Left ventricle myocardium superior (tissue), 1 donor: ENCODE results near the gene ITFG2. TPM values are rescaled to one million over a fixed set of nuclear protein-coding genes. Genes with fewer than 3 reads are reported as not detected.
A peak's percentile ranks its signal among the peaks of the same experiment; 100 is the strongest.

Experiments used
- ATAC-seq: fragments of 200-7000 bp; cut with Tn5 transposase; one replicate; pipeline ENCODE4 v1.9.1; 2020; ENCODE audit warnings: mild to moderate bottlenecking, moderate library complexity
- DNase-seq: peaks from one replicate; pipeline ENCODE4 v3.0.0-alpha.2; 2020
- intact Hi-C: fragments of 100-400 bp; cut with micrococcal nuclease; formaldehyde crosslinking; loops from one replicate; pipeline ENCODE4 v1.11.0; 2022
- total RNA-seq: library from RNA; stranded (reverse); fragmentation: NEBNext Ultra II Directional; extraction: Animal tissue kit (Norgen Biotek cat#: 25700); gene quantifications from one replicate; pipeline ENCODE4 v1.2.1, GENCODE V29; 2021
- donor health status: DM: no; HTN: yes; CAD: no; lungs with severe emphysema.

Gene ITFG2
- total RNA-seq, 1 donor from 2014 or later: 14.7 TPM

- no peak for ATAC-seq
- intact Hi-C loops: no loop called here
- no peak for DNase-seq
Observed at GRCh38 chr12:2824541-2824940, 12.1 kb downstream of the ITFG2 start.

GRCh38 chr12:2825132-2825531, 12.7 kb downstream of the ITFG2 start:
- ATAC-seq (no peak), DNase-seq (no peak)
- intact Hi-C loops: no loop called here

GRCh38 chr12:2826036-2826435, 13.6 kb downstream of the ITFG2 start:
- DNase-seq (no peak), ATAC-seq (no peak)
- intact Hi-C loops: no loop called here

- no peak for ATAC-seq
Observed at GRCh38 chr12:2826721-2827515, 14.4 kb downstream of the ITFG2 start.

GRCh38 chr12:2829275-2829674, 16.8 kb downstream of the ITFG2 start:
- intact Hi-C loops: no loop called here
- DNase-seq (no peak), ATAC-seq (no peak)

More at GRCh38 chr12:2826721-2827515, 14.4 kb downstream of the ITFG2 start:
- intact Hi-C loops: no loop called here
- DNase-seq: no peak

GRCh38 chr12:2832550-2833127, 20.2 kb downstream of the ITFG2 start:
- intact Hi-C loops: no loop called here
- DNase-seq: no peak
- ATAC-seq: peak; percentile 17

- ATAC-seq: no peak
- DNase-seq: no peak
- intact Hi-C loops: no loop called here
Observed at GRCh38 chr12:2833327-2833726, 20.9 kb downstream of the ITFG2 start.

GRCh38 chr12:2833810-2834209, 21.3 kb downstream of the ITFG2 start:
- ATAC-seq: peak; percentile 48
- intact Hi-C loops: no loop called here

GRCh38 chr12:2834581-2835491, 22.4 kb downstream of the ITFG2 start, which contains the start of gene NRIP2:
NRIP2 (minus strand) TSS chr12:2835035; CDS start chr12:2834983, 52 bp downstream.
- intact Hi-C loops: no loop called here

More at GRCh38 chr12:2833810-2834209, 21.3 kb downstream of the ITFG2 start:
- peak; percentile 27 for DNase-seq

GRCh38 chr12:2835691-2836403, 23.4 kb downstream of the ITFG2 start:
- intact Hi-C loops: no loop called here
- no peak for DNase-seq
- ATAC-seq: no peak

More at GRCh38 chr12:2834581-2835491, 22.4 kb downstream of the ITFG2 start, which contains the start of gene NRIP2:
- peak; percentile 49 for DNase-seq
- peak; percentile 69 for ATAC-seq

- DNase-seq (no peak), ATAC-seq (no peak)
- intact Hi-C loops: no loop called here
Observed at GRCh38 chr12:2836574-2836973, 24.1 kb downstream of the ITFG2 start.

GRCh38 chr12:2841056-2841650, 28.7 kb downstream of the ITFG2 start:
- intact Hi-C loops: no loop called here
- DNase-seq: no peak
- no peak for ATAC-seq

- intact Hi-C loops: no loop called here
- ATAC-seq (peak; percentile 19), DNase-seq (no peak)
Observed at GRCh38 chr12:2842948-2843347, 30.5 kb downstream of the ITFG2 start.

GRCh38 chr12:2844786-2845185, 32.3 kb downstream of the ITFG2 start:
- intact Hi-C loops: no loop called here
- DNase-seq (no peak), ATAC-seq (no peak)

- peak; percentile 40 for DNase-seq
- intact Hi-C loops: no loop called here
Observed at GRCh38 chr12:2845280-2845679, 32.8 kb downstream of the ITFG2 start.

GRCh38 chr12:2851931-2852330, 39.5 kb downstream of the ITFG2 start:
- no peak for ATAC-seq
- intact Hi-C loops: no loop called here

More at GRCh38 chr12:2845280-2845679, 32.8 kb downstream of the ITFG2 start:
- ATAC-seq: peak; percentile 57

GRCh38 chr12:2853626-2854025, 41.2 kb downstream of the ITFG2 start:
- peak; percentile 92 for ATAC-seq
- intact Hi-C loops: no loop called here
- DNase-seq: peak; percentile 91

More at GRCh38 chr12:2851931-2852330, 39.5 kb downstream of the ITFG2 start:
- DNase-seq: no peak

GRCh38 chr12:2854669-2855453, 42.4 kb downstream of the ITFG2 start:
- DNase-seq (peak; percentile 24), ATAC-seq (no peak)
- intact Hi-C loops: no loop called here
